Measurements from ENCODE around the gene ANKRD44. TPM values are rescaled to one million over a fixed set of nuclear protein-coding genes. Genes with fewer than 3 reads are reported as not detected.

Gene ANKRD44
- total and polyA plus RNA-seq, 2 of the 8 experiments (the other 6 are each of a cell fraction or from before 2014, with no cell fraction given), result 1.2 to 1.3 TPM

GRCh38 chr2:197300139-197300538 lies 10.4 kb downstream of the ANKRD44 start:
- Histone ChIP-seq H3K4me3 (ENCODE audit: extremely low read depth in 1 of 4, insufficient read depth in 2 of 4, low read depth in 3 of 4, low read length in 4 of 4) (no peak overlapping the region), H2BK120ac (replicated peaks; ENCODE audit: low read depth, low read length) (no peak overlapping the region), H3K23ac (ENCODE audit: insufficient read length) (no peak overlapping the region), H2BK12ac (ENCODE audit: low read depth, low read length) (no peak overlapping the region), H3K4me1 (replicated peaks in 1 of 4; ENCODE audit: control insufficient read depth in 3 of 4, insufficient read depth in 4 of 4, low read length in 3 of 4) (no peaks in the 10 kb centered on the region), H2BK15ac (ENCODE audit: low read length) (no peak overlapping the region), H3K36me3 (ENCODE audit: control insufficient read depth in 2 of 4, insufficient read depth in 4 of 4, low read length in 3 of 4) (no peaks in the 10 kb centered on the region), H4K20me1 (replicated peaks in 1 of 2; ENCODE audit: control insufficient read depth in 1 of 2, insufficient read depth in 2 of 2, low read length in 2 of 2) (no peaks in the 10 kb centered on the region), H3K79me1 (ENCODE audit: low read depth, low read length) (no peaks in the 10 kb centered on the region), H3K27ac (ENCODE audit: low read depth, low read length) (no peak overlapping the region), H3K4ac (replicated peaks; ENCODE audit: insufficient read length, low read depth, low read length) (no peak overlapping the region), H3K56ac (replicated peaks; ENCODE audit: insufficient read length, low read depth, low read length) (no peak overlapping the region), H2AK5ac (ENCODE audit: low read depth, low read length) (no peak overlapping the region), H2BK20ac (ENCODE audit: low read length) (no peak overlapping the region), H3K9me3 (ENCODE audit: insufficient read depth in 2 of 2, low read depth in 1 of 2, low read length in 1 of 2) (no peaks in the 10 kb centered on the region), H3K79me2 (ENCODE audit: control insufficient read depth in 1 of 2, insufficient read depth in 2 of 2, low read length in 2 of 2) (no peaks in the 10 kb centered on the region), H3K23me2 (ENCODE audit: low read depth, low read length) (no peaks in the 10 kb centered on the region), H4K91ac (replicated peaks; ENCODE audit: insufficient read length, low read length) (no peak overlapping the region), H4K8ac (ENCODE audit: extremely low read depth, insufficient read depth, low read length) (no peak overlapping the region), H4K5ac (ENCODE audit: insufficient read length, low read depth, low read length) (no peak overlapping the region), H3K4me2 (ENCODE audit: insufficient read depth in 1 of 2, low read depth in 2 of 2, low read length in 2 of 2) (no peak overlapping the region), H3K18ac (ENCODE audit: extremely low read depth, low read length) (no peak overlapping the region), H3K9ac (replicated peaks in 1 of 4; ENCODE audit: extremely low read depth in 1 of 4, low read depth in 3 of 4, low read length in 3 of 4) (no peak overlapping the region), H3K14ac (ENCODE audit: insufficient read length) (no peak overlapping the region), H2AFZ (ENCODE audit: low read length) (no peak overlapping the region), H3K27me3 (replicated peaks in 1 of 4; ENCODE audit: control insufficient read depth in 3 of 4, extremely low read depth in 1 of 4, insufficient read depth in 3 of 4, low read length in 3 of 4) (no peaks in the 10 kb centered on the region), H2BK5ac (ENCODE audit: low read depth, low read length) (no peak overlapping the region)
- DNase-seq (ENCODE audit: low read depth in 1 of 2, low spot score in 2 of 2), result no peak
- no peak for FAIRE-seq
- TF ChIP-seq SUZ12 (IDR thresholded peaks at IDR 0.05; ENCODE audit: low read length), result no peak
- TF ChIP-seq POLR2AphosphoS5 (IDR thresholded peaks at IDR 0.05; ENCODE audit: low read depth, low read length), result no peak
- no peak for TF ChIP-seq CTCF (IDR thresholded peaks at IDR 0.05; ENCODE audit: control extremely low read depth in 1 of 3, insufficient read depth in 1 of 3, low read depth in 1 of 3, low read length in 3 of 3)
- no peak for TF ChIP-seq GABPA (IDR thresholded peaks at IDR 0.05; ENCODE audit: borderline replicate concordance, insufficient read depth, low read length)
- TF ChIP-seq KDM5A (IDR thresholded peaks at IDR 0.05; ENCODE audit: low read length), result no peak
- TF ChIP-seq KDM1A (IDR thresholded peaks at IDR 0.05; ENCODE audit: borderline replicate concordance, low read length), result no peak
- no peak for TF ChIP-seq RBBP5 (IDR thresholded peaks at IDR 0.05; ENCODE audit: borderline replicate concordance, low read depth, low read length)
- no peak for TF ChIP-seq ASH2L (IDR thresholded peaks at IDR 0.05; ENCODE audit: low read length)
- no peak for TF ChIP-seq SAP30 (IDR thresholded peaks at IDR 0.05; ENCODE audit: insufficient read depth, insufficient replicate concordance, low read length)
- no peak for TF ChIP-seq CHD1 (IDR thresholded peaks at IDR 0.05; ENCODE audit: low read depth, low read length)
- TF ChIP-seq TCF12 (IDR thresholded peaks at IDR 0.05; ENCODE audit: low read depth, low read length), result no peak
- no peak for TF ChIP-seq SIRT6 (IDR thresholded peaks at IDR 0.05; ENCODE audit: low read length)
- ChIA-PET CTCF (ENCODE audit: partially characterized antibody) (interaction anchor here (0.6 kb wide), 2 partner anchors 245 to 865 kb away, joined by 3 read pairs; no protein-coding TSS in a partner anchor), POLR2A (ENCODE audit: partially characterized antibody) (no interaction called here)
- WGBS, 2 experiments (ENCODE audit: extremely low coverage in 1 of 2, insufficient coverage in 1 of 2, insufficient read length in 1 of 2, insufficient replicate concordance in 2 of 2, low coverage in 1 of 2, low lambda C conversion rate in 2 of 2, missing lambda C conversion rate in 1 of 2), result 84% methylated on average over 2 of the region's 2 CpGs; no CpG with 5 or more reads in 1 of the 2 experiments

All from H1 (cell line).